Measurements from ENCODE around the gene PARP1.
"Not testable (repeated sequence)": the region's sequence is repeated elsewhere in the genome, so short reads cannot be mapped to it uniquely, and the experiment has no call there.

The PARP1 gene

GRCh38 chr1:226355669-226356551, 52.0 kb downstream of the PARP1 start:
- no peak for DNase-seq (ENCODE audit: low read depth in 2 of 2, low spot score in 1 of 2)

GRCh38 chr1:226355016-226355415, 52.9 kb downstream of the PARP1 start:
- no peak for DNase-seq (ENCODE audit: low read depth in 2 of 2, low spot score in 1 of 2)

GRCh38 chr1:226353698-226354525, 54.0 kb downstream of the PARP1 start:
- DNase-seq (ENCODE audit: low read depth in 2 of 2, low spot score in 1 of 2) = no peak

GRCh38 chr1:226351709-226352108, 56.2 kb downstream of the PARP1 start:
- no peak for DNase-seq (ENCODE audit: low read depth in 2 of 2, low spot score in 1 of 2)

- no peak for DNase-seq (ENCODE audit: low read depth in 2 of 2, low spot score in 1 of 2)
Observed at GRCh38 chr1:226350519-226350865, 57.4 kb downstream of the PARP1 start.

GRCh38 chr1:226349801-226350518, 57.9 kb downstream of the PARP1 start:
- no peak for DNase-seq (ENCODE audit: low read depth in 2 of 2, low spot score in 1 of 2)

- DNase-seq (ENCODE audit: low read depth in 2 of 2, low spot score in 1 of 2) = no peak
Observed at GRCh38 chr1:226349081-226349480, 58.8 kb downstream of the PARP1 start.

GRCh38 chr1:226344441-226345259, 63.2 kb downstream of the PARP1 start:
- DNase-seq (ENCODE audit: low read depth in 2 of 2, low spot score in 1 of 2) = no peak

- no peak for DNase-seq (ENCODE audit: low read depth in 2 of 2, low spot score in 1 of 2)
Observed at GRCh38 chr1:226342656-226343055, 65.2 kb downstream of the PARP1 start.

GRCh38 chr1:226340111-226340510, 67.8 kb downstream of the PARP1 start:
- DNase-seq (ENCODE audit: low read depth in 2 of 2, low spot score in 1 of 2) = not testable (repeated sequence)

GRCh38 chr1:226337276-226337875, 70.5 kb downstream of the PARP1 start:
- DNase-seq (ENCODE audit: low read depth in 2 of 2, low spot score in 1 of 2) = no peak

GRCh38 chr1:226335661-226336060, 72.2 kb downstream of the PARP1 start:
- no peak for DNase-seq (ENCODE audit: low read depth in 2 of 2, low spot score in 1 of 2)

- DNase-seq (ENCODE audit: low read depth in 2 of 2, low spot score in 1 of 2) = no peak
Observed at GRCh38 chr1:226332947-226333346, 74.9 kb downstream of the PARP1 start.

- no peak for DNase-seq (ENCODE audit: low read depth in 2 of 2, low spot score in 1 of 2)
Observed at GRCh38 chr1:226329237-226329636, 78.7 kb downstream of the PARP1 start.

GRCh38 chr1:226327761-226328162, 80.1 kb downstream of the PARP1 start:
- DNase-seq (ENCODE audit: low read depth in 2 of 2, low spot score in 1 of 2) = no peak

GRCh38 chr1:226325178-226325577, 82.7 kb downstream of the PARP1 start:
- DNase-seq (ENCODE audit: low read depth in 2 of 2, low spot score in 1 of 2) = no peak

- DNase-seq (ENCODE audit: low read depth in 2 of 2, low spot score in 1 of 2) = no peak
Observed at GRCh38 chr1:226324479-226324878, 83.4 kb downstream of the PARP1 start.

- DNase-seq (ENCODE audit: low read depth in 2 of 2, low spot score in 1 of 2) = no peak
Observed at GRCh38 chr1:226322986-226323385, 84.9 kb downstream of the PARP1 start.

GRCh38 chr1:226320930-226321329, 87.0 kb downstream of the PARP1 start:
- DNase-seq (ENCODE audit: low read depth in 2 of 2, low spot score in 1 of 2) = no peak

GRCh38 chr1:226318471-226318870, 89.4 kb downstream of the PARP1 start:
- no peak for DNase-seq (ENCODE audit: low read depth in 2 of 2, low spot score in 1 of 2)
